SK-N-DZ (cell line): ENCODE measurements around the gene TNIP3.
"Not testable (repeated sequence)": the region's sequence is repeated elsewhere in the genome, so short reads cannot be mapped to it uniquely, and the experiment has no call there.

Experiments
- DNase-seq: peaks from one replicate; pipeline ENCODE4 v3.0.0-alpha.2; 2015; ENCODE audit warnings: low spot score

TNIP3 gene

GRCh38 chr4:121177246-121178137, 13.4 kb upstream of the TNIP3 start:
- no peak for DNase-seq

DNA sequence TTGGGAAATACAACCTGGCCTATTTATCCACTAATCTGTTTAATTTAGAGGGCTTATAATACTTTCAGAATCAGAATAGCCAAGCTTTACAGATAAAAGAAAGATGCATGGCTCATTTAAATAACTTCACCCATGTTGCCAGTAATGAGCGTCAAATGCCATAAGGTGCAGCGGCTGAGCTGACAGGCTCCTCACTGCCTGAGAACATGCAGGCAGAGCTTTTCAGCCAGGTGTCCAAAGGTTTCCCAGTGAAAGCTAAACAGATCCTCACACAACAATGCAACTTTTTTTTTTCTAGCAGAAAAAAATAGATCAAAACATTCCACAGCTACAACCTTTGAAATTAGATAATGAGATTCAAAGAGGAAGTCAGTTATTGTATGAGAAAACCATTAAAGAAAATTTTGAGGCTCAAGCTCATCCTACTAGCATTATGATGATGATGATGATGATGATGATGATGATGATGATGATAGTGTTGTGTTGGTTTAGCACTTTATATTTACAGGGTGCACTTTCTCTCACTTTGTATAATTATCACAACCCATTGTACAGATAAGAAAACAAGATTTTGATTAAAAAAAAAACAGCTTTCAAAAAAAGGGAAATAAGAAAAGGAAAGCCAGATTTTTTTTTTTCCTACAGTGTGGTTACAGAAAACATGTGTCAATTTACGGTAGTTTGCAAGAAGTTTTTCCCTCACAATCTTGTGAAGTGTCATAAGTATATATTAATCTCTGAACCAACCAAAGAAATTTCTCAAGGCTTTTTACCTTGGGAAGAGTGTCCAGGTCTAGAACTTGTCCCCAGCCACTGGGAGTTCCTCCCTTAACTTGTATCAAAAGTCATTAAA, 12.2 kb upstream of the TNIP3 start:
- no peak for DNase-seq

- not testable (repeated sequence) for DNase-seq
These were observed 7.4 kb upstream of the TNIP3 start for GRCh38 chr4:121171477-121171876.

DNA sequence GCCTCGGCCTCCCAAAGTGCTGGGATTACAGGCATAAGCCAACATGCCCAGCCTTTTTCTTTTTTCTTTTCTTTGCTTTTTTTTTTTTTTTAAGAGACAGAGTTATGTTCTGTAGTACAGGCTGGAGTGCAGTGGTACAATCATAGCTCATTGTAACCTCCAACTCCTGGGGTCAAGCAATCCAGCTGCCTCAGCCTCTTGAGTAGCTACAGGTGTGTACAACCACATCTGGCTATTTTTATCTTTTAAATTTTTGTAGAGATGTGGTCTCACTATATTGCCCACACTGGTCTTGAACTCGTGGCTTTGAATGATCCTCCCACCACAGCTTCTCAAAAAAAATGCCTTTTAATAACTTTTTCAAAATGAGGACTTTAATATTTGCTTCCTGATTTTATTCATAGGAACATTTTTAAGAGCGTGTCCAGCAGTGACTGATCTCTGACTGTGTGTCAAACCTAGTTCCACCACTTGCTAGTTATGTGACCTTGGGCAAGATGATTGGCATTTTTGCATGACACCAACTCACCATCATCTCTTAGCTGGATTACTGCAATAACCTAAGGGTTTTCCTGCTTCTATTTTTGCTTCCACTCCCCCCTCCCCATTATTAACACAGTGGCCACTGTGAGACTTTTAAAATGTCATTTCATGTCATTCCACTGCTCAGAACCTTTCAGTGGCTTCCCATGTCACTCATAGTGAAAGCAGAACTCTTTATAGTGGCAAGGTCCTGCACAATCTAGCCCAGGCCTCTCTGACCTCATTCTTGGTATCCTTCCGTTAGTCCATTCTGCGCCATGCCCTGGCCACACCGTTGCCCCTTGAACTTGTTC, 4.5 kb upstream of the TNIP3 start:
- DNase-seq: no peak

DNA sequence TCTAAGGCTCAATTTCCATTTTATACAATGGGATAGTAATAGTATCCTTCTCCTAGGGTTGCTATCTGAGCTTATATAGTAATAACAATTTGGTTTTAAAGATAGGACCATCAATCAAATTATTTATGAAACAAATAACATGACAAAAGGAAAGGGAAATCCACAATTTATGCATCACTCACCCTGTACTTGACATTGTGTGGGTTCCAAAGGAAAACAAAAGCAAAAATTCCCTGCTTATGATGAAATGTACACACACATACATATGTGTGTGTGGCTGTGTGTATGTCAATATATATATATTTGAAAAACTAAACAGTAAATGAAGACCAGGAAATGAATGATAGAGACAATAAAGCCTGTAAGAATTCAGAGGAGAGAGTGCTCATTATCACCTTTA, 2.9 kb upstream of the TNIP3 start:
- DNase-seq: no peak

DNA sequence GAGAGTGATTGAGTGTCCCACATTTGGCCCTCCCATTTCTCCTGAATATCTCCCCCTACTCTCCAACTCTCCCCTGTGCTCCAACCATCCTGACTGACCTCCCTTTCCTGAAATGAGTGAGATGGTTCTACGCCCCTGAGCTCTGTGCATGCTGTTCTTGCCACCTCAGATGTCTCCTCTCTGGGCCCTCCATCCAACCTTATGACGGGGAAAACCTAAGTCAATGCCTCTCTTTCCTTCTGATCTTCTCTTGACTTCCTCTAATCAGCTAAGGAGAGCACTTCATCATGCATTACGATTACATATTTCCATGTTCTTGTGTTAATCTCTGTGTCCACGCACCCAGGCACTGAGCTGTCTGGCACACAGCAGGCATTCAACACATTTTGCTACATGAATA, 1.1 kb upstream of the TNIP3 start:
- DNase-seq: no peak

GRCh38 chr4:121156822-121157769, 7.0 kb downstream of the TNIP3 start:
- peak; percentile 32 for DNase-seq

GRCh38 chr4:121155893-121156292, 8.2 kb downstream of the TNIP3 start:
- no peak for DNase-seq

DNA sequence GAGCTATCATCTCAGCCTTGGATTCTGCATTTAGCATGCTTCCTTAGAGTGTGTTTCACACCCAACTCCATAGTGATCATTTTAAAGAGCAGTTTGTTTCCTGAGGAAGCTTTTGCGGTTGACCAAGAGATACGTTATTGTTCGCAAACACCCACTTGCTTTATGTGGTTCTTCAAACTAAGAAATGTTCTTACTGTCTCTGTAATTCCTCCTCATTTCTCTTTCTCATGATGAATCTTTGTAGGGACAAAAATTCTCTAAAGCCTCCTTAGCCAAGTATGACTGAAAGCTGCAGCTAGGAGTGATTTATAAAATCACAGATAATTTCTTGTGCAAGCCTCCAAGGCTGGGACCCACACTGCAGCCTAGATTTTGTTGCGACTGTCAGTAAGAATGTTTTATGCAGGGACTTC, 10.0 kb downstream of the TNIP3 start:
- DNase-seq: no peak

DNA sequence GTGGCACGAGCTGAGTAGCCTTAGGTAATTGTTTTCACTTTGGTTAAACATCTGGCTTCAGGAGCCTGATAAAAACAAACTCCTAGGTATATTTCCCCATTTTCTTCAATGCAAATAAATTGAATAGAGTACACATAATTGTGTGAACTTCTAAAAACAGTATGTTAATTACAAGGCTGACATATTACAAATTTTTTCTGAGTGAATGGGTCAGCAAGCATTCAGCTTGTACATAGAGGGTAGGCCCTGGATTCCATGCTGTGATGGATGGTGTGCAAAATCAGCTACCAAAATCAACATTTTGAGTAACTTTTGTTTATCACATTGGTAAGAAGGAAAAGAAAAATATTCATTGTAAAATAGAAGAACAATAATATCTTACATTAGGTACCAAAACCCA, 12.2 kb downstream of the TNIP3 start:
- no peak for DNase-seq

DNA sequence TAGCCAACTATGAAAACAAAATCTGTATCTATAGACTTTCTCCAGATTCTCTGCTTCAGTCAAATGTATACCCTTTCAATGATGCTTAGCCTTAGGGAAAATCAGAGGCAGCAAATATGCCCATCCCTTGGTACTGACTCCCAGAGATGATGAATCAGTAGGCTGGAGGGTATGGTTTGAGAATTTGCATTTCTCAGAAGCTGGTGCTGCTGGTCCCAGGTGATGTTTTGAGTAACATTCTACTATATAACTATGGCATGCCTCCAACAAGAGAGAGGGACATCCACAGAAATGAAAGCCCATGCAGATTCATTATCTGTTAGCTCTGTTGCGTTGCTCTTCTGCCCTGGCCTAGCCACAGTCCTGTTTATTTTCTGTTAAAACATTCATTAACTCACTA, 13.6 kb downstream of the TNIP3 start:
- DNase-seq: no peak

DNA sequence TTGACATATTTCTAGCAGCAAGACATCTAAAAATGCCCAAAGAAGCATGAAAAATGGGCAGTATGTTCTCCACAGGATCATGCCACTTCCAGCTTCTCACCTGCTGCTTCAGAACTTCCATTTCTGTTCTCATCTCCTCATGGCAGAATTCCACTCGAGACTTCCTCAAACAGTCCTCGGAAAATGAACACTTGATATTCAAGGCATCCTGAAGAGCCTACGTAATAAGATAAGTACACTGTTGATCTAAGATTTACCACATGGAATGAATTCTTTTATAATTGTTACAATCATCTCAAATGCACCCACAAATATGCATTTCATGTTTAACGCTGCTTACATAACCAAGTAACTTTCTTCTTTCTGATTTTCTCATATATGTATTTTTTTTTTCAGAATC, 14.1 kb downstream of the TNIP3 start:
- no peak for DNase-seq

- no peak for DNase-seq
These were observed 15.5 kb downstream of the TNIP3 start for GRCh38 chr4:121148621-121149020.

DNA sequence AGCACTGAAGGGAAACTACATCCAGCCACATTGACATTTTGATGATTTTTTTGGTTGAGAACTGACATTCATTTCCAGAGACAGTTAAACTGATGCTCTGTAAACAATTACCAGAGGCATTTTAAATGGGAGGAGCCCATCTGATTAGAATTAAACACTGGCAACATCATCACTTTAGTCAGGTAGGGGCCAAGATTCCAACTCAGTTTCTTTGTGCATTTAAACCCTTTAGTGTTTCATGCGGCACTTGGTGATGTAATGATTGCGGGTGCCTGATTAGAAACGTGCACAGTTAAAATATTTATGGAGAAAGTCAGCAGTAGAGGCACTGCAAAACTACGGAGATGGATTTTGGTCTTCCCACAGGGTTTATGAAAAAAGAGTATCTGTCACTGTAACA, 16.1 kb downstream of the TNIP3 start:
- no peak for DNase-seq

DNA sequence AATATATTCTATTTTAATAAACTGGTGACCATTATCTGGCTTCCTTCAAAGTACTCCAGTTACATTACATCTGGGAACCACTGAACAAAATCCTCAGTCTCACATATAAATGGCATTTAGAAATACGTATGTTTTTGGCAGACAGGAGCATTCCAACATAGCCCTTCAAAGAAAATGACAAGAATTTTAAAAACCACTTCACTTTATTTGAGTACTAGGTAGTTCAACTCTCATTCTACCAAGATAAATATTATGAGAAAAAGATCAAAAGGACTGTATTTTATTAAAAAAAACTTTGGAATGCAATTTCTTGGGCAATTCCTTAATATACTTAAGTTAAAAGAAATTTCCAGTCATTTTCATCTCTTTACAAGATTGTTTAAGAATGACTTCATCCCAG, 17.6 kb downstream of the TNIP3 start:
- no peak for DNase-seq

DNA sequence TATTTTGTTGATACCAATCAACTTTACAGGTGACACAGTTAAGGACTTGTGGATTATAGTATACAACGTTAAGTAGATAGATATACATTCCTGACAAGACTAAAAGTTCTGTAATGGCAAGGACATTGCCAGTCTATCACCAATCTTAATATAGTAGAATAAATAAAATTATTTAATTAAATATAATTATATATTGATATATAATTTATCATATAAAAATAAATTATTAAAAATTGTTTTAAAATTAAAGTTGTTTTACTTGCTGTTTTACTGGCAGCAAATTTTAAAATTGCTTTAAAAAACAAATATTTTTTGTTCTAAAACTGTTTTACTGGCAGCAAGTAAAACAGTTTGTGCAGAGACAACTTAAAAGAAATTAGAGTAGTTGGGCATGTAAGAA, 18.7 kb downstream of the TNIP3 start:
- no peak for DNase-seq

DNA sequence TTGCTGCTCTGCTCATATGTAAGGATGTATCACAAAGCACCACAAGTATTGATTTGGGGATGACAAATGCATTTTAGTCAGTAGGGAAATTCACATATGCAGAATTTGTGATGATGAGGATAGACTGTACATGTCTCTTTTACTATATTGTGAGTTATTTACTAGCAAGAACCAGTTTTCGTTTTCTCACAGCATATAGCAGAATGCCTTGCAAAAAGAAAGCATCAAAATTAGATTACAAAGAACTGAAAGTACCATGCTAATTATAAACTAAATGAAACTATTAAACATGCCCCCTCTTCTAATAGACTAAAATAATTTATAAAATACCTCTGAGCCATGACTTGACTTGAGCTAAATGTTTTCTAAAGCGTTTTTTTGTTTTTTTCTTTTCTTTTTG, 20.1 kb downstream of the TNIP3 start:
- DNase-seq: no peak

- no peak for DNase-seq
These were observed 21.0 kb downstream of the TNIP3 start for GRCh38 chr4:121143131-121143530.

DNA sequence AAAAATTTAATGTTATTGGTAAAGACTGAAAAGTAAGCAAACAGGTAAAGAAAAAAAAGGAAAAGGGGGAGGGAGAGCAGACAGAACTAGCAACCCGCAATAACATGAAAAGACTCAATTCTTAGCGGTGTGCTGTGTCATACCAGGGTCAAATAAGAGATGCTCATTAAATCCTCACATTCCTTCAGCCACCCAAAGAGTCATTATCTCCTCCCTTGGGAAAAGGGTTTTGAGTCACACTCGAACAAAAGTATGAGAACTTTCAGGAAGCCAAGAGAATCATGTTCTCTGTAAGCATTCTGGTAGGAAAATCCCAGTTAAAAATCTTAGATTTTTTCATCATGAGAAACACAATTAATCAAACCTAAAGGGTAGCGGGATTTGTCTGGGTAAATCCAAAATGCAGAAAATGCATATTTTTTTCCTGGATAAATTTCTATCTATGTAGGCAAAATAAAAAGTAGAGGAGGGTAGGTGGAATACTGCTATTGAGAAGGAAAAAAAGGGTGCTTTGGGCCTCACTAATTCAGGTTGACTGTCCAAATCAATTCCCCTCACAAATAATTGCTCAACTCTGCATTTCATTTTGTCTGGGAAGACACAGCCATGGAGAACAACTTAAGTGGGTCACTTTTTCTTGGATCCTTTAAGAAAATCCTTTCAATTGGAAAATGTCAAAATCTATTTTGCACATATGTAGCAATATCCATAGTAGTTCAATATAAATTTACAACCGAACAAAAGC, 23.2 kb downstream of the TNIP3 start:
- DNase-seq: no peak
